Sigmoid colon (tissue), 4 donors: Measurements from ENCODE around the gene HEXD.

ENCODE experiments used
- EP300 ChIP-seq, 4 donors: sonication (generic); formaldehyde crosslinking; IDR thresholded peaks; one replicate each; pipeline ENCODE4 v1.6.1; 2017; ENCODE audit warnings: antibody characterized with exemption in 4 of 4
- POLR2A ChIP-seq, 2 donors: fragments of 450-650 bp; IDR thresholded peaks; one replicate each; pipeline ENCODE4 v1.6.1; 2016; ENCODE audit warnings: antibody characterized with exemption in 2 of 2, mild to moderate bottlenecking in 2 of 2, moderate library complexity in 2 of 2
- TF ChIP-seq, protein P1 (sequence below), 4 experiments: fragments of 450-650 bp in 3 of 4; fragments of 200-600 bp in 1 of 4; IDR thresholded peaks; one replicate each; pipeline ENCODE4 v1.5.1; 2016 to 2019; ENCODE audit warnings: antibody characterized with exemption in 4 of 4, mild to moderate bottlenecking in 3 of 4, moderate library complexity in 2 of 4

DNA sequence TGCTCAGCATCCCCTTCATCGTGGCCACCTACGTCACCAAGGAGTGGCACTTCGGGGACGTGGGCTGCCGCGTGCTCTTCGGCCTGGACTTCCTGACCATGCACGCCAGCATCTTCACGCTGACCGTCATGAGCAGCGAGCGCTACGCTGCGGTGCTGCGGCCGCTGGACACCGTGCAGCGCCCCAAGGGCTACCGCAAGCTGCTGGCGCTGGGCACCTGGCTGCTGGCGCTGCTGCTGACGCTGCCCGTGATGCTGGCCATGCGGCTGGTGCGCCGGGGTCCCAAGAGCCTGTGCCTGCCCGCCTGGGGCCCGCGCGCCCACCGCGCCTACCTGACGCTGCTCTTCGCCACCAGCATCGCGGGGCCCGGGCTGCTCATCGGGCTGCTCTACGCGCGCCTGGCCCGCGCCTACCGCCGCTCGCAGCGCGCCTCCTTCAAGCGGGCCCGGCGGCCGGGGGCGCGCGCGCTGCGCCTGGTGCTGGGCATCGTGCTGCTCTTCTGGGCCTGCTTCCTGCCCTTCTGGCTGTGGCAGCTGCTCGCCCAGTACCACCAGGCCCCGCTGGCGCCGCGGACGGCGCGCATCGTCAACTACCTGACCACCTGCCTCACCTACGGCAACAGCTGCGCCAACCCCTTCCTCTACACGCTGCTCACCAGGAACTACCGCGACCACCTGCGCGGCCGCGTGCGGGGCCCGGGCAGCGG, 43.4 kb upstream of the HEXD start:
- no peak for TF ChIP-seq POLR2A (IDR thresholded peaks at IDR 0.05)
- TF ChIP-seq, protein P1, sequence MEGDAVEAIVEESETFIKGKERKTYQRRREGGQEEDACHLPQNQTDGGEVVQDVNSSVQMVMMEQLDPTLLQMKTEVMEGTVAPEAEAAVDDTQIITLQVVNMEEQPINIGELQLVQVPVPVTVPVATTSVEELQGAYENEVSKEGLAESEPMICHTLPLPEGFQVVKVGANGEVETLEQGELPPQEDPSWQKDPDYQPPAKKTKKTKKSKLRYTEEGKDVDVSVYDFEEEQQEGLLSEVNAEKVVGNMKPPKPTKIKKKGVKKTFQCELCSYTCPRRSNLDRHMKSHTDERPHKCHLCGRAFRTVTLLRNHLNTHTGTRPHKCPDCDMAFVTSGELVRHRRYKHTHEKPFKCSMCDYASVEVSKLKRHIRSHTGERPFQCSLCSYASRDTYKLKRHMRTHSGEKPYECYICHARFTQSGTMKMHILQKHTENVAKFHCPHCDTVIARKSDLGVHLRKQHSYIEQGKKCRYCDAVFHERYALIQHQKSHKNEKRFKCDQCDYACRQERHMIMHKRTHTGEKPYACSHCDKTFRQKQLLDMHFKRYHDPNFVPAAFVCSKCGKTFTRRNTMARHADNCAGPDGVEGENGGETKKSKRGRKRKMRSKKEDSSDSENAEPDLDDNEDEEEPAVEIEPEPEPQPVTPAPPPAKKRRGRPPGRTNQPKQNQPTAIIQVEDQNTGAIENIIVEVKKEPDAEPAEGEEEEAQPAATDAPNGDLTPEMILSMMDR (IDR thresholded peaks at IDR 0.05): no peak
- TF ChIP-seq EP300 (IDR thresholded peaks at IDR 0.05): no peak
